ENCODE measurements around the gene AP2M1. TPM values are rescaled to one million over a fixed set of nuclear protein-coding genes. Genes with fewer than 3 reads are reported as not detected.
A peak's percentile ranks its signal among the peaks of the same experiment; 100 is the strongest.

AP2M1 gene
- total and polyA plus RNA-seq, 7 donors = 203 to 240 (median 230) TPM

DNA sequence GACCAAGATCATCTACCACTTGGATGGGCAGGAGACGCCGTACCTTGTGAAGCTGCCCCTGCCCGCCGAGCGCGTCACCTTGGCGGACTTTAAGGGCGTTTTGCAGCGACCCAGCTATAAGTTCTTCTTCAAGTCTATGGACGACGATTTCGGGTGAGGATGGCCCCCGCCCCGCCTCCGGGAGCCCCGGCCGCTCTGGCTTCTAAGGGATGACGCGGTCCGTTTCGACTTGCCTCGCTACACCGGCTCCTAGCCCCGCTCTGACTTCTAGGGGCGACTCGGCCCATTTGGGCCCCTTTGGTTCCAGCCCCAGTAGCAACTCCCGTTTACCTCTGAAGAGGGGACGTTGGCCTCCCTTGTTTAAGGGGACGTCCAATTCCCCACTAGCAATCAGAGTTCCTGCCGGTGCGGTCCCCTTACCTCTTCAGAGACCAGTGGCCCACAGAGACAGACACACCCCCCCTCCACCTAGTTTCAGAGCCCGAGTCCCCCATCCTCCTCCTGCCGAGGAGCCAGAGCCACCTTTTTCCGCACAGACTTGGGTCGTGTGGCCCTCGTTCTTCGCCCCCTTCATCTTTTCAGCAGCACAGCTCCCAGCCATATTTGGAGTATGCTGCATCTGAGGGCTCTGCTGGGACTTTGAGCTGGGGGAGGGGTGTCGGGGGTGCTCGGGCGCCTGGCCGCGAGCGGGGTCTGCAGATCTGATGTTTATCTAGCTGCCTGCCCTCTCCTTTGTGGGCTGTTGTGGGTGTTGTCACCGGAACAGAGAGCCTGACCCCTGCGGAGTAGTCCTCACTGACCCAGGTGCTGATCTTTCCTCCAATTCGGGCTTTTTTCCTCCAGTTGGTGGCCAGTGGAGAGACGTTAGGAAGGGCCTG is 18.8 kb upstream of the AP2M1 start:
- no peaks in the 10 kb centered on the region for H3K36me3 ChIP-seq
- H3K27ac ChIP-seq = peak overlapping the region; percentile 91 to 97 (median 94)
- H3K27me3 ChIP-seq = no peaks in the 10 kb centered on the region
- TF ChIP-seq, protein P1, sequence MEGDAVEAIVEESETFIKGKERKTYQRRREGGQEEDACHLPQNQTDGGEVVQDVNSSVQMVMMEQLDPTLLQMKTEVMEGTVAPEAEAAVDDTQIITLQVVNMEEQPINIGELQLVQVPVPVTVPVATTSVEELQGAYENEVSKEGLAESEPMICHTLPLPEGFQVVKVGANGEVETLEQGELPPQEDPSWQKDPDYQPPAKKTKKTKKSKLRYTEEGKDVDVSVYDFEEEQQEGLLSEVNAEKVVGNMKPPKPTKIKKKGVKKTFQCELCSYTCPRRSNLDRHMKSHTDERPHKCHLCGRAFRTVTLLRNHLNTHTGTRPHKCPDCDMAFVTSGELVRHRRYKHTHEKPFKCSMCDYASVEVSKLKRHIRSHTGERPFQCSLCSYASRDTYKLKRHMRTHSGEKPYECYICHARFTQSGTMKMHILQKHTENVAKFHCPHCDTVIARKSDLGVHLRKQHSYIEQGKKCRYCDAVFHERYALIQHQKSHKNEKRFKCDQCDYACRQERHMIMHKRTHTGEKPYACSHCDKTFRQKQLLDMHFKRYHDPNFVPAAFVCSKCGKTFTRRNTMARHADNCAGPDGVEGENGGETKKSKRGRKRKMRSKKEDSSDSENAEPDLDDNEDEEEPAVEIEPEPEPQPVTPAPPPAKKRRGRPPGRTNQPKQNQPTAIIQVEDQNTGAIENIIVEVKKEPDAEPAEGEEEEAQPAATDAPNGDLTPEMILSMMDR (IDR thresholded peaks at IDR 0.05) = no peak
- TF ChIP-seq POLR2A (IDR thresholded peaks at IDR 0.05) (no peak), EP300 (IDR thresholded peaks at IDR 0.05) (no peak), POLR2AphosphoS5 (IDR thresholded peaks at IDR 0.05) (no peak)
- intact Hi-C loops (cut with DNase I) = loop anchor here (2.0 kb wide), 2 partner anchors 19 to 21 kb away; partner anchors contain the start of genes AP2M1 and EIF2B5
- DNase-seq = peak; percentile 79
- peaks cover 0 to 60% (median 55%) of the 10 kb centered on the region in 4 donors for H3K4me1 ChIP-seq
- peak overlapping the region; percentile 67 to 94 (median 80) for H3K4me3 ChIP-seq
- no peaks in the 10 kb centered on the region for H3K9me3 ChIP-seq
- 0 to 1% methylated on average over 47 of the region's 47 CpGs for WGBS, 2 donors

DNA sequence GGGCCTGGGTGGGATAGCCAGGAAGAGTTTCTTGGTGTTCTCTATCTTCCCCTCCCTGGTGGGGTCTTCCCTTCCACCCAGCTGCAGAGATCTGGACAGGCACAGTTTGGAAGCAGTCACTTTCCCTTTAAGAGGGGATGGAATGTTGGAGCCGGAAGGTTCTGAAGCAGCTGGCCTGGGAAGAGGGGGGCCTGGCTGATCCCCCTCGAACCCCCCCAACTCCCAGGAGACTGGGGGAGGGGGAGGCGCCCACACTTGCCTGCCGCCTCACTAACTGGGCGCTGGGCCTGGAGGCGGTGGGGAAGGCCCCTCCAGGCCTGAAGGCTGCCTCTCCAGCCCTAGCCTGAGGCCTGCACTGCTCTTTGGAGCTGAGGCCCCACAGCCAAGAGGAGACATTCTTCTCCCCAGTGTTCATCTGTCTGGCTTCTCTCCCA is 18.1 kb upstream of the AP2M1 start:
- WGBS, 2 donors = 4 to 8% methylated on average over 6 of the region's 6 CpGs
- intact Hi-C loops (cut with DNase I) = no loop called here
- DNase-seq = peak; percentile 88

DNA sequence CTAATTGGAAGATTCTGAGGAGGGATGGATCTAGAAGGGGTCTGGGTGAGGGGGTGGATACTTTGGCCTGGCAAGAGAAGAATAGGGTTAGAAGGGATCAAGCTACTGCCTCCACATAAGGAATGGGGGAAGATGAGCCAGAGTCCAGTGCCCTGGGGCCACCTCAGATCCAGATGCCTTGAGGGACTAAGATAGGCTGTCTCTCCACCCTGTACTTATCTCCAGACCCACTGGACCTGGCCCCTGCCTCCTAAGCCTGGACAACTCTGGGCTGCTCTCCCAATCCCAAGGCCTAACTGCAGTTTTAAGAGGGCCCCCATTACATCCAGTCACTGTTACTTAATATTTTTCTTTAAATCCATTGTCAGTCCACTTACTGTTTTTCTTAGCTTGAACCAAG is 17.4 kb upstream of the AP2M1 start:
- peak overlapping the region; percentile 67 to 94 (median 80) for H3K4me3 ChIP-seq
- peak overlapping the region; percentile 91 to 97 (median 94) for H3K27ac ChIP-seq
- no peaks in the 10 kb centered on the region for H3K9me3 ChIP-seq
- TF ChIP-seq POLR2AphosphoS5 (IDR thresholded peaks at IDR 0.05) = no peak
- intact Hi-C loops (cut with DNase I) = no loop called here
- H3K36me3 ChIP-seq = no peaks in the 10 kb centered on the region
- no peaks in the 10 kb centered on the region for H3K27me3 ChIP-seq
- H3K4me1 ChIP-seq = peaks cover 0 to 73% (median 68%) of the 10 kb centered on the region in 4 donors
- no peak for DNase-seq

More for the DNA sequence above, 18.1 kb upstream of the AP2M1 start:
- Histone ChIP-seq H3K9me3 (no peaks in the 10 kb centered on the region), H3K4me1 (peaks cover 0 to 66% (median 62%) of the 10 kb centered on the region in 4 donors), H3K27me3 (no peaks in the 10 kb centered on the region), H3K4me3 (peak overlapping the region; percentile 67 to 94 (median 80)), H3K27ac (peak overlapping the region; percentile 91 to 97 (median 94)), H3K36me3 (no peaks in the 10 kb centered on the region)
- TF ChIP-seq POLR2AphosphoS5 (IDR thresholded peaks at IDR 0.05) = peak; percentile 7 to 69 (median 50)
- TF ChIP-seq, protein P1 (IDR thresholded peaks at IDR 0.05) = no peak
- TF ChIP-seq POLR2A (IDR thresholded peaks at IDR 0.05) = no peak
- TF ChIP-seq EP300 (IDR thresholded peaks at IDR 0.05) = peak in 1 of 4 donors; percentile 12

DNA sequence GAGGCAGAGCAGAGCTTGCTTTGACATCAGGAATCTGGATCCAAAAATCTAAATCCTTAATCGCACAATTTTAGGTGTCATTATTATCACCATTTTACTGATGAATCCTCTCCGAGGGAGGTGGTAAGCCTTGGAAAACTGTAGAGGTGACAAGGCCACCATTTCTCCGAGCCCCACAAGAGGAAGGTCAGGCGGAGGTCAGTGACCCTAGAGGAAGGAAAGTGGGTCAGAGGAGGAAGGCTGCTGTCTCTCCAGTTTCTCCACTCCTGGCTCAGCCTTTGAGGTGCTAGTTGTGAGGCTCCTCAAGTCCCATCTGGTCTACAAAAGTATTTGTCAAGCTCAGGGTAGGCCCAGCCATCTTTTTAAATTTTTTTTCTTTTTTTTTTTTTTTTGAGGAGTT is 16.3 kb upstream of the AP2M1 start:
- peaks cover 0 to 85% (median 79%) of the 10 kb centered on the region in 4 donors for H3K4me1 ChIP-seq
- peak overlapping the region; percentile 91 to 97 (median 94) for H3K27ac ChIP-seq

More for the DNA sequence above, 16.3 kb upstream of the AP2M1 start:
- WGBS, 2 donors = 82 to 91% methylated on average over 4 of the region's 4 CpGs
- H3K27me3 ChIP-seq = no peaks in the 10 kb centered on the region
- H3K9me3 ChIP-seq = no peaks in the 10 kb centered on the region
- intact Hi-C loops (cut with DNase I) = no loop called here
- TF ChIP-seq POLR2A (IDR thresholded peaks at IDR 0.05) (no peak), POLR2AphosphoS5 (IDR thresholded peaks at IDR 0.05) (no peak), EP300 (IDR thresholded peaks at IDR 0.05) (no peak)
- TF ChIP-seq, protein P1 (IDR thresholded peaks at IDR 0.05) = no peak
- no peak for DNase-seq
- H3K36me3 ChIP-seq = peaks cover 0 to 7% (median 2%) of the 10 kb centered on the region in 4 donors
- H3K4me3 ChIP-seq = no peak overlapping the region

All from sigmoid colon (tissue), 7 donors.